Mesothelial cell of epicardium (in vitro differentiated cells): Measurements from ENCODE around the gene ZNF652. TPM values are rescaled to one million over a fixed set of nuclear protein-coding genes. Genes with fewer than 3 reads are reported as not detected.

Source experiments
- DNase-seq, 2 experiments: peaks; one replicate each; pipeline ENCODE4 v3.0.0; 2021; ENCODE audit warnings: low spot score in 2 of 2; ENCODE audit not compliant: unreplicated experiment in 2 of 2
- H3K27ac Mint-ChIP-seq: 2 replicates; pipeline ENCODE4 v1.8.0; 2021; ENCODE audit warnings: mixed read lengths
- H3K27me3 Mint-ChIP-seq: 2 replicates; pipeline ENCODE4 v1.8.0; 2021; ENCODE audit warnings: low read depth, mixed read lengths
- H3K36me3 Mint-ChIP-seq: 2 replicates; pipeline ENCODE4 v1.8.0; 2021; ENCODE audit warnings: mixed read lengths
- H3K4me1 Mint-ChIP-seq: 2 replicates; pipeline ENCODE4 v1.8.0; 2021; ENCODE audit warnings: mixed read lengths
- H3K4me3 Mint-ChIP-seq: 2 replicates; pipeline ENCODE4 v1.8.0; 2021; ENCODE audit warnings: mild to moderate bottlenecking, moderate library complexity, mixed read lengths
- H3K9me3 Mint-ChIP-seq: 2 replicates; pipeline ENCODE4 v1.8.0; 2021; ENCODE audit warnings: mixed read lengths
- CTCF ChIP-seq: fragments of 200-600 bp; sonication (generic); IDR thresholded peaks from one replicate; pipeline ENCODE4 v1.5.0; 2021; ENCODE audit warnings: antibody characterized with exemption; ENCODE audit not compliant: unreplicated experiment
- total RNA-seq: library from RNA; stranded (reverse); gene quantifications from 3 replicates; pipeline ENCODE4 v1.2.1, GENCODE V29; 2021

ZNF652 gene
- total RNA-seq, 1 donor from 2014 or later, result 64.0 TPM

- Mint-ChIP-seq H3K9me3 (no peaks in the 10 kb centered on the region), H3K27ac (no peak overlapping the region), H3K4me1 (peaks cover 18% of the 10 kb centered on the region), H3K27me3 (no peaks in the 10 kb centered on the region), H3K4me3 (no peak overlapping the region), H3K36me3 (no peaks in the 10 kb centered on the region)
- TF ChIP-seq CTCF, result no peak
- DNase-seq, result no peak
Measured at GRCh38 chr17:49337884-49338283, 24.2 kb downstream of the ZNF652 start.

- no peak for DNase-seq
- no peaks in the 10 kb centered on the region for H3K36me3 Mint-ChIP-seq
- no peak for TF ChIP-seq CTCF
- H3K4me3 Mint-ChIP-seq, result no peak overlapping the region
- H3K27me3 Mint-ChIP-seq, result no peaks in the 10 kb centered on the region
- H3K9me3 Mint-ChIP-seq, result no peaks in the 10 kb centered on the region
- H3K4me1 Mint-ChIP-seq, result peaks cover 13% of the 10 kb centered on the region
- no peak overlapping the region for H3K27ac Mint-ChIP-seq
Measured at GRCh38 chr17:49334744-49335512, 27.1 kb downstream of the ZNF652 start.

- no peak overlapping the region for H3K4me3 Mint-ChIP-seq
- H3K27ac Mint-ChIP-seq, result no peak overlapping the region
- no peak for TF ChIP-seq CTCF
- H3K4me1 Mint-ChIP-seq, result peaks cover 6% of the 10 kb centered on the region
- no peaks in the 10 kb centered on the region for H3K27me3 Mint-ChIP-seq
- DNase-seq, result no peak
- no peaks in the 10 kb centered on the region for H3K36me3 Mint-ChIP-seq
- H3K9me3 Mint-ChIP-seq, result no peaks in the 10 kb centered on the region
Measured at GRCh38 chr17:49333804-49334203, 28.2 kb downstream of the ZNF652 start.

DNA sequence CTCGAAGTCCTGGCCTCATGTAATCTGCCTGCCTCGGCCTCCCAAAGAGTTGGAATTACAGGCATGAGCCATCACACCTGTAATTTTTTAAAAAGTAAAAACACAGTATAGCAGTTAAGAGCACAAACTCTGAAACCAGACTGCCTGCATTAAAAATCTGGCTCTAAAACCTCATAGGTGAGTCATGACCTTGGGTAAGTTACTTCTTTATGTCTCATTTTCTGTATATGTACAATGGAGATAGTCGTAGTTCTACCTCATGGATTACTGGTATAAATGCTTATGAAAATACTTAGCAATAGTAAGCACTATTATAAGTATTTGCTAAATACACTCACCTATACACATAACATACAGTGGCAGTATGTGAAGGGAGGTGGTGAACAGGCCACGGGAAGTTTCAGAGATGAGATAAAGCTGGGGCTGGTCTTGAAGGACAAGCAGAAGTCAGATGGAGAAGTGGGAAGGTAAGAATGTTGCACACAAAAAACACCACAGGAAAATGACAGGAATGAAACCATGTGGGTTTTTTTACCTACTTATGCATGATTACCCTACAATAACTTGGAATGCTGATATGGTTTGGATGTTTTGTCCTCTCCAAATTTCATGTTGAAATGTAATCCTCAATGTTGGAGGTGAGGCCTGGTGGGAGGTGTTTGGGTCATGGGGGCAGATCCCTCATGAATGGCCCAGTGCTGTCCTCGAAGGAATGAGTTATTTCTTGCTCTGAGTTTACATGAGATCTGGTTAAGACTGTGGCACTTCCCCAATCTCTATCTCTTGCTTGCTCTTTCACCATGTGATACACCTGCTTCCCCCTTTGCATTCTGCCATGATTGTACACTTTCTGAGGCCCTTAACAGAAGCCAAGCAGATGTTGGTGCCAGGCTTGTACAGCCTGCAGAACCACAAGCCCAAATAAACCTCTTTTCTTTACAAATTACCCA, 33.9 kb downstream of the ZNF652 start:
- H3K27ac Mint-ChIP-seq, result peak overlapping the region; percentile 31
- H3K4me3 Mint-ChIP-seq, result no peak overlapping the region
- peaks cover 3% of the 10 kb centered on the region for H3K4me1 Mint-ChIP-seq
- H3K36me3 Mint-ChIP-seq, result peaks cover 5% of the 10 kb centered on the region
- no peaks in the 10 kb centered on the region for H3K27me3 Mint-ChIP-seq
- TF ChIP-seq CTCF, result no peak
- no peak for DNase-seq
- peaks cover 5% of the 10 kb centered on the region for H3K9me3 Mint-ChIP-seq

- Mint-ChIP-seq H3K27ac (no peak overlapping the region), H3K9me3 (peaks cover 5% of the 10 kb centered on the region), H3K4me3 (no peak overlapping the region), H3K27me3 (no peaks in the 10 kb centered on the region), H3K36me3 (peaks cover 5% of the 10 kb centered on the region), H3K4me1 (peaks cover 4% of the 10 kb centered on the region)
- no peak for TF ChIP-seq CTCF
- DNase-seq, result no peak
Measured at GRCh38 chr17:49325980-49326379, 36.1 kb downstream of the ZNF652 start.
